Upper lobe of right lung (tissue), 1 donor: ENCODE results near the gene SC5D. TPM values are rescaled to one million over a fixed set of nuclear protein-coding genes. Genes with fewer than 3 reads are reported as not detected.

Experiments
- ATAC-seq: fragments of 200-7000 bp; cut with Tn5 transposase; one replicate; pipeline ENCODE4 v1.9.1; 2020; ENCODE audit warnings: mild to moderate bottlenecking, moderate library complexity
- DNase-seq: peaks from one replicate; pipeline ENCODE4 v3.0.0-alpha.2; 2020
- H3K27ac ChIP-seq: fragments of 200-600 bp; one replicate; pipeline ENCODE4 v1.8.0; 2022
- H3K27me3 ChIP-seq: fragments of 200-600 bp; one replicate; pipeline ENCODE4 v1.8.0; 2022; ENCODE audit warnings: mild to moderate bottlenecking
- H3K36me3 ChIP-seq: fragments of 200-600 bp; one replicate; pipeline ENCODE4 v1.8.0; 2022
- H3K4me1 ChIP-seq: fragments of 200-600 bp; one replicate; pipeline ENCODE4 v1.8.0; 2022
- H3K4me3 ChIP-seq: fragments of 200-600 bp; one replicate; pipeline ENCODE4 v1.8.0; 2022; ENCODE audit warnings: mild to moderate bottlenecking
- H3K9me3 ChIP-seq: fragments of 200-600 bp; one replicate; pipeline ENCODE4 v1.8.0; 2022
- intact Hi-C: fragments of 100-400 bp; cut with DNase I; formaldehyde crosslinking; loops from one replicate; pipeline ENCODE4 v1.11.0; 2022
- total RNA-seq: library from RNA; stranded (reverse); fragmentation: NEBNext Ultra II Directional; extraction: Animal tissue kit (Norgen Biotek cat#: 25700); gene quantifications from one replicate; pipeline ENCODE4 v1.2.1, GENCODE V29; 2021
- TF ChIP-seq, protein P1 (sequence below): fragments of 200-600 bp; IDR thresholded peaks from one replicate; pipeline ENCODE4 v1.8.0; 2022; ENCODE audit warnings: antibody characterized with exemption
- donor health status: DM: no; HTN: yes; CAD: no; lungs with severe emphysema.

Gene SC5D
- total RNA-seq, 1 donor from 2014 or later = 64.8 TPM

DNA sequence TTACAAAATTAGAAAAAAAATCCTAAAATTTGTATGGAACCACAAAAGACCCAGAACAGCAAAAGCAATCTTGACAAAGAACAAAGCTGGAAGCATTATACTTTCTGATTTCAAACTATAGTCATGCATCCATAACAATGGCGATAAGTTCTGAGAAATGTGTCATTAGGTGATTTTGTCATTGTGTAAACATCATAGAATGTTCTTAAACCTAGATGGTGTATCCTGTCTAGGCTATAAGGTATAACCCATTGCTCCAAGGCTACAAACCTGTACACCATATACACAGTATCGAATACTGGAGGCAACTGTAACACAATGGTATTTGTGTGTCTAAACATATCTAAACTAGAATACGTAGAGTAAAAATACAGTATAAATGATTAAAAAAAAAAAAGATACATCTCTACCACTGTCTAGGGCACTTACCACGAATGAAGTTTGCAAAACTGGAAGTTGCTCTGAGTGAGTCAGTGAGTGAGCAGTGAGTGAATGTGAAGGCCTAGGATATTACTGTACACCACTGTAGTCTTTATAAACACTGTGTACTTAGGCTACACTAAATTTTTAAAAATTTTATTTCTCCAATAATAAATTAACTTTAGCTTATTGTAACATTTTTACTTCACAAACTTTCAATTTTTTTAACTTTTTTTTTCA lies 18.1 kb upstream of the SC5D start:
- peaks cover under 1% of the 10 kb centered on the region for H3K27me3 ChIP-seq
- ATAC-seq (no peak), DNase-seq (no peak)
- H3K4me1 ChIP-seq = no peaks in the 10 kb centered on the region
- intact Hi-C loops = no loop called here
- TF ChIP-seq, protein P1, sequence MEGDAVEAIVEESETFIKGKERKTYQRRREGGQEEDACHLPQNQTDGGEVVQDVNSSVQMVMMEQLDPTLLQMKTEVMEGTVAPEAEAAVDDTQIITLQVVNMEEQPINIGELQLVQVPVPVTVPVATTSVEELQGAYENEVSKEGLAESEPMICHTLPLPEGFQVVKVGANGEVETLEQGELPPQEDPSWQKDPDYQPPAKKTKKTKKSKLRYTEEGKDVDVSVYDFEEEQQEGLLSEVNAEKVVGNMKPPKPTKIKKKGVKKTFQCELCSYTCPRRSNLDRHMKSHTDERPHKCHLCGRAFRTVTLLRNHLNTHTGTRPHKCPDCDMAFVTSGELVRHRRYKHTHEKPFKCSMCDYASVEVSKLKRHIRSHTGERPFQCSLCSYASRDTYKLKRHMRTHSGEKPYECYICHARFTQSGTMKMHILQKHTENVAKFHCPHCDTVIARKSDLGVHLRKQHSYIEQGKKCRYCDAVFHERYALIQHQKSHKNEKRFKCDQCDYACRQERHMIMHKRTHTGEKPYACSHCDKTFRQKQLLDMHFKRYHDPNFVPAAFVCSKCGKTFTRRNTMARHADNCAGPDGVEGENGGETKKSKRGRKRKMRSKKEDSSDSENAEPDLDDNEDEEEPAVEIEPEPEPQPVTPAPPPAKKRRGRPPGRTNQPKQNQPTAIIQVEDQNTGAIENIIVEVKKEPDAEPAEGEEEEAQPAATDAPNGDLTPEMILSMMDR = no peak
- H3K27ac ChIP-seq = no peak overlapping the region
- no peaks in the 10 kb centered on the region for H3K36me3 ChIP-seq
- no peak overlapping the region for H3K4me3 ChIP-seq
- H3K9me3 ChIP-seq = no peaks in the 10 kb centered on the region

DNA sequence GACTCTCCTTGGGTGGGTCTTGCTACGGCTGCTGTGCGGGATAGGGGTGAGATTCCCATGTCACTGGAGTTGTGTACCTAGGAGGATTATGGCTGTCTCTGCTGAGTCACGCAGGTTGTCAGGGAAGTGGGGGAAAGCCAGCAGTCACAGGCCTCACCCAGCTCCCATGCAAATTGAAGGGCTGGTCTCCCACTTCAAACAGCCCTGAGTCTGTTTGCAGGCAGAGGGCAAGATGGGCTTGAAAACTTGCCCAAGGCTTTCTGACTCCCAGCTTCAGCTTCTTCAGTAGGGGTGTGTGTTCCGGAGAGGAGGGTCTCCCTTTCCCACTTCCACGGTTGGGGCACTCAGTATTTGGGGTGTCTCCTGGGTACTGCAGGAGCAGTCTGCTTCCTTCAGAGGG lies 10.9 kb upstream of the SC5D start:
- DNase-seq = no peak

DNA sequence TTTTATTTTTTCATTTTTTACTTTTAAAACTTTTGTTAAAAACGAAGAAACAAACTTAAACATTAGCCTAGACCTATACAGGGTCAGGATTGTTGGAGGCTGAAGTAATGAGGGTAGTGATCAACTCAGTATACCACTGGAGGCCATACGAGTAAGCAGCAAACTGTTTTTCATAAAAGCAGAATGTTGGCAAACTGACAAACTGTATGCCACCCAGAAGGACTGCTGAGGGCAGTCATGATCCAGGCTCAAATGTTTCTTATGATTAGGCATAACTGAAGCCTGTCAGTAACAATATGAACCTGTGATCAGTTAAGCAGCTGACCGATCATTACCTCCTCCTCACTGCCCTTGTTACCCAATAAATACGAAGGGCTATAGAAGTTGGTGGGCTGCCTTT lies 10.2 kb upstream of the SC5D start:
- H3K4me1 ChIP-seq = no peaks in the 10 kb centered on the region
- no peak overlapping the region for H3K4me3 ChIP-seq
- TF ChIP-seq, protein P1 = no peak
- intact Hi-C loops = no loop called here
- peaks cover 4% of the 10 kb centered on the region for H3K27me3 ChIP-seq
- no peaks in the 10 kb centered on the region for H3K36me3 ChIP-seq
- DNase-seq (no peak), ATAC-seq (no peak)
- H3K27ac ChIP-seq = no peak overlapping the region
- H3K9me3 ChIP-seq = no peaks in the 10 kb centered on the region

More for the DNA sequence above, 10.9 kb upstream of the SC5D start:
- TF ChIP-seq, protein P1 = no peak
- Histone ChIP-seq H3K27ac (no peak overlapping the region), H3K36me3 (no peaks in the 10 kb centered on the region), H3K4me3 (no peak overlapping the region), H3K9me3 (no peaks in the 10 kb centered on the region), H3K27me3 (no peaks in the 10 kb centered on the region), H3K4me1 (no peaks in the 10 kb centered on the region)
- intact Hi-C loops = no loop called here
- ATAC-seq = no peak

DNA sequence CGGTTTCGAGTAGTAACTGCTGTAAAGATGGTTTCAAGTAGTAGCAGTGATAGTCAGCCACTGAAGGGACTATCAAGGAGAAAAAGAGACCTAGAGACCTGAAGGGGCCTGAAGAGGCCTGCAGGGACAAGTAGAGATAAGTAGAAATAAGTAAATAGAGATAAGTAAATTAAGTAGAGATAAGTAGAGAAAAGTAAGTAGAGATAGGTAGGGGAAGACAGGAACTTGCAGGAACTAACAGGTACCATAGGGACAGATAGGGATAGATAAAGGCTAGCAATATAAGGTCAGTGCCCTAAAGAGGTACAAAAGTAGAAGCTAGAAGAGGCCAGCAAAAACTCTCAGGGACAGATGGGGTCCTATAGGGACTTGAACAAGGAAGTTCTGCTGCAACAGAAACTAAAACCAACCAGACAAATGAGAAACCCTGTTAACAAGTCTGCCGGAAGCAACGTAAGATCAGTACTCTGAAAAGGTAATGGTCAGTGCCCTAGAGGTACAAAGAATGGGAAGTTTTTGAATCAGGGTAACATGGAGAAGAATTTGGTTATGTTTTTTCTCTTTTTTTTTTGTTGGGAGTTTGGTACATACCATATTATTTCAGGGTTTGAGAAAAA lies 9.6 kb upstream of the SC5D start:
- ATAC-seq = no peak
- TF ChIP-seq, protein P1 = no peak

DNA sequence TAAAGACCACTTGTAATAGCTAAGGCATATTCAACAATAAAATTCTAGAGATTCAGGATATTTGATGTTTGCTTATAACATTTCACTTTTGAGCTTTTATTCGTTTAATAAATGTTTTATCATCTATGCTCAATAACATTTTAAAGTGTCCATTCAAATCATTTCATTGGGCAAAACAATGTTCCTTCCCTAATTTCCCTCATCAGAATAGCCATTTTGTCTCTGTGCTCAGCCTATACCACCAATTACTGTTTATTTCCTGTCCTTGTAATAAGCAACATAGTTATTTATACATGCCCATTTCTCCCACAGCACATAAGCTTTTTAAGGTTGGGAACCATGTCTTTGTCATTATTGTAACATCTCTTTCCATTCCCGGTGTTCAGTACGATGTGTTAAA lies 1.3 kb upstream of the SC5D start:
- Histone ChIP-seq H3K9me3 (no peaks in the 10 kb centered on the region), H3K27ac (no peak overlapping the region), H3K27me3 (peaks cover 4% of the 10 kb centered on the region), H3K4me3 (no peak overlapping the region), H3K36me3 (no peaks in the 10 kb centered on the region), H3K4me1 (peaks cover 6% of the 10 kb centered on the region)
- DNase-seq (no peak), ATAC-seq (no peak)
- TF ChIP-seq, protein P1 = no peak
- intact Hi-C loops = no loop called here

More for the DNA sequence above, 9.6 kb upstream of the SC5D start:
- intact Hi-C loops = no loop called here
- Histone ChIP-seq H3K36me3 (no peaks in the 10 kb centered on the region), H3K27me3 (peaks cover 4% of the 10 kb centered on the region), H3K27ac (no peak overlapping the region), H3K4me1 (no peaks in the 10 kb centered on the region), H3K4me3 (no peak overlapping the region), H3K9me3 (no peaks in the 10 kb centered on the region)
- DNase-seq = no peak
